SU-DHL-6 (cell line): ENCODE measurements around the gene CIB2.

Source experiments
- CTCF ChIP-seq: fragments of 200-600 bp; sonication (generic); IDR thresholded peaks from one replicate; pipeline ENCODE4 v1.5.1; 2017; ENCODE audit warnings: antibody characterized with exemption, mild to moderate bottlenecking, low read length, moderate library complexity; ENCODE audit not compliant: insufficient read depth, poor library complexity, severe bottlenecking
- EZH2phosphoT487 ChIP-seq: fragments of 200-600 bp; sonication (generic), shearing (Covaris generic); conservative IDR thresholded peaks from 2 replicates; pipeline ENCODE4 v1.6.1; 2018; ENCODE audit warnings: mild to moderate bottlenecking, antibody characterized with exemption, low read length, moderate library complexity, mixed read lengths

GRCh38 chr15:78149068-78149804 is 18.0 kb upstream of the CIB2 start, which contains the start of gene IDH3A:
- TF ChIP-seq CTCF (no peak), EZH2phosphoT487 (no peak)
